GM10266 (cell line): Measurements from ENCODE around the gene WRNIP1.
"Not testable (repeated sequence)": the region's sequence is repeated elsewhere in the genome, so short reads cannot be mapped to it uniquely, and the experiment has no call there.

Experiments
- DNase-seq: peaks from one replicate; pipeline ENCODE4 v3.0.0; 2012; ENCODE audit errors: extremely low spot score
- TF ChIP-seq, protein P1 (sequence below): IDR thresholded peaks from 2 replicates; pipeline ENCODE4 v1.5.1; 2012; ENCODE audit warnings: mild to moderate bottlenecking, low read depth; ENCODE audit not compliant: control insufficient read depth, insufficient read depth; ENCODE audit errors: missing control alignments

WRNIP1 gene

DNA sequence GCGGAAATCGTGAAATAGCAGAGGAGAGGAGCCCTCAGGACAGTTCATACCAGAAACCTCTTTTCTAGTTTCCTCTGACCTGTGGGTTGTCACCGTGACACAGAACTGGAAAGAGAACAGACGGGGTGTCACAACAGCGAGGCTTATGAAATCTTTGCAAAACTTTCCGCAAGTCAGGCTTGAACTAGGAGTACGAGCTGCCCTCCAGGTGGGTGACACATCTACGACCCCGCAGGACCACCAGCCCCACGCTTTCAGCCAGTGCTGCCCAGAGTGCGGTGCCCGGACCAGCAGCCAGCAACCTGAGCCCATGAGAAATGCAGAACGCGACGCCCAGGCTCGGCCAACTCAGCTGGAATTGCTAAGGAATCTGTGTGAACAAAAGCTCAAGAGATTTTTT lies 30.8 kb downstream of the WRNIP1 start:
- DNase-seq: no peak
- TF ChIP-seq, protein P1, sequence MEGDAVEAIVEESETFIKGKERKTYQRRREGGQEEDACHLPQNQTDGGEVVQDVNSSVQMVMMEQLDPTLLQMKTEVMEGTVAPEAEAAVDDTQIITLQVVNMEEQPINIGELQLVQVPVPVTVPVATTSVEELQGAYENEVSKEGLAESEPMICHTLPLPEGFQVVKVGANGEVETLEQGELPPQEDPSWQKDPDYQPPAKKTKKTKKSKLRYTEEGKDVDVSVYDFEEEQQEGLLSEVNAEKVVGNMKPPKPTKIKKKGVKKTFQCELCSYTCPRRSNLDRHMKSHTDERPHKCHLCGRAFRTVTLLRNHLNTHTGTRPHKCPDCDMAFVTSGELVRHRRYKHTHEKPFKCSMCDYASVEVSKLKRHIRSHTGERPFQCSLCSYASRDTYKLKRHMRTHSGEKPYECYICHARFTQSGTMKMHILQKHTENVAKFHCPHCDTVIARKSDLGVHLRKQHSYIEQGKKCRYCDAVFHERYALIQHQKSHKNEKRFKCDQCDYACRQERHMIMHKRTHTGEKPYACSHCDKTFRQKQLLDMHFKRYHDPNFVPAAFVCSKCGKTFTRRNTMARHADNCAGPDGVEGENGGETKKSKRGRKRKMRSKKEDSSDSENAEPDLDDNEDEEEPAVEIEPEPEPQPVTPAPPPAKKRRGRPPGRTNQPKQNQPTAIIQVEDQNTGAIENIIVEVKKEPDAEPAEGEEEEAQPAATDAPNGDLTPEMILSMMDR: no peak

DNA sequence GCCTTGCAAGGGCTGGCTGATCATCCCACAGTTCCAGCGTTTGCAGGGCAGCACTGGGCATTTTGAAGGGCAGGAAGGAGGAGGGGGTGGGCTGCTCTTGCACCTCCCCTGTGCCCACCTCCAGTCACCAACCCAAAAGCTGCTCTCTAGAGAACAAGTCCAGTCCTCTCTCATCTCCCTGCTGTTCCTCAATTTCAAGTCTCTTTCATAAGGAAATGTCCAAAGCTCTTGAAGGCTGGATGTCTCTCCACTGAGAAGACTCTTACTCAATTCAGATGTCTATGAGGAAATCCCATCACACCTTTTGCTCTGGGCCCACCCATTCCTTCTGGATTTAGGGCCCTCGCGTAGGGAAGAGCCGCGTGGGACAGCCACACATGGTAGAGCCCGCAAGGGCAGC lies 31.7 kb downstream of the WRNIP1 start:
- TF ChIP-seq, protein P1: no peak
- no peak for DNase-seq

DNA sequence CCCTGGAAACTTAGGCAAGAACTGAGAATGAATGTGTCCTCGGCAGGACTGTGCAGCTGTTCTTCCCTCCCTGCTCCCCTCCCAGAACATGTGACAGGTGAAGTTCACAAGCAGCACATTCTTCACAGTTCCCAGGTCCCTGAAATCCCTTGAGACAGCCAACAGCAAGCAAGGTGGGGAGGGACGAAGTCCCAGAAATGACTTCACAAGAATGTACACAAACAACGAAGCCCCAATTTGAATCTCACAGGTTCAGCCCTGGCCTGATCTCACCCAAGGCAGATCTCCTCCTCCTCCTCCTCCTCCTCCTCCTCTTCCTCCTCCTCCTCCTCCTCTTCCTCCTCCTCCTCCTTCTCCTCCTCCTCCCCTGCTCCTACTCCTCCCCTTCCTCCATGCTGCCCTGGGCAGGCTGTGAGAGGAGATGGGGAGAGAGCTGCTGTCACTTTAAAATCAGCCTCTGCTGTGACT lies 32.4 kb downstream of the WRNIP1 start:
- DNase-seq: no peak

DNA sequence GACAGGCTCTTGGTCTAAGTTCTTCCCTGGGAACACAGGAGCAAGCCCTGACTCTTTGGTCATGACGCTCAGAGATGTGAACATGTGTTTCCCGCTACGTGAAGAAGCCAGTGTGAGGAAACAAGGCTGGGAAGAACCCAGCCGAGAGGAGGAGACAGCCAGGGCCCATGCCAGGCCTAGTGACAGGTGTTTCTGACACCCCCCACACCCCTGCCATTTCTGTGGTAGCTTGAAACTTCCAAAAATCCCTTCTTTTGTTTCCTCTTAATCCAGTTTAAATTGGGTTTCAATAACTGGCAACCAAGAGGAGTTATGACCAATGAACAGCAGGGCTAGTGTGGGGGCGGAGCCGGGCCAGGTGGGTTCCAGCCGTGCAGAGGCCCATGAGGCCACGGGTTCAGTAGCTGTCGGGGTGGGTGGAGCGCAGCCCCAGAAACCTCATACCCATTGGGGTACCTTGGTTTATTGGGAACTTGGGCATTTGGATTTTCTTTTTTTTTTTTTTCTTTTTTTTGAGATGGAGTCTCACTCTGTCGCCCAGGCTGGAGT lies 33.5 kb downstream of the WRNIP1 start:
- no peak for DNase-seq
- TF ChIP-seq, protein P1: no peak

More for the DNA sequence above, 32.4 kb downstream of the WRNIP1 start:
- TF ChIP-seq, protein P1: no peak

DNA sequence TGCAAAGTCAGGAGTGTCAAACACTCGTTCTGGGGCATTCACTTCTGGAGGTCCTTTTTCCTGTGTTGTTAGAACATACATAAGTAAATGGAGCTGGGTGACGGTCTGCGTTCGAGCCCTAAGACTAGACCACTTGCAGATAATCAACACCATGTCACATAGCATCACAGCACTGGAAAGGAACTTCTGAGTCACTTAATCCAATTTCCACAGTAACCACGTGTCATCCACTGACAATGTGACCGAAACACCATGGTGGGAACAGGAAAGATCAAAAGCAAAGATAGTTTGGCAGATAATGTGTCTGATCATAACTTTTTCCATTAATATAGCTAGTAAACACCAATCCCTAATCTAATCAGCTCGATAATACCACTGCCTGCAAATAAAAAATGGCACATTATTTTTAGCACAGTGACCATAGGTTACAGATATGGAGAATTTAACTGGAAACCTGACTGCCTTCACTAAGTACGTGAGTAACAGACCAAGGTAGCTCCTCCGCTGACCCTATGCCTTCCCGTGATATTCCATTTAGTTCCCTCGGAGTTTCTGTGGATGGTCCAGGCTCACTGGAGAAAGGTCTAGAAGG lies 34.8 kb downstream of the WRNIP1 start:
- TF ChIP-seq, protein P1: no peak
- no peak for DNase-seq

DNA sequence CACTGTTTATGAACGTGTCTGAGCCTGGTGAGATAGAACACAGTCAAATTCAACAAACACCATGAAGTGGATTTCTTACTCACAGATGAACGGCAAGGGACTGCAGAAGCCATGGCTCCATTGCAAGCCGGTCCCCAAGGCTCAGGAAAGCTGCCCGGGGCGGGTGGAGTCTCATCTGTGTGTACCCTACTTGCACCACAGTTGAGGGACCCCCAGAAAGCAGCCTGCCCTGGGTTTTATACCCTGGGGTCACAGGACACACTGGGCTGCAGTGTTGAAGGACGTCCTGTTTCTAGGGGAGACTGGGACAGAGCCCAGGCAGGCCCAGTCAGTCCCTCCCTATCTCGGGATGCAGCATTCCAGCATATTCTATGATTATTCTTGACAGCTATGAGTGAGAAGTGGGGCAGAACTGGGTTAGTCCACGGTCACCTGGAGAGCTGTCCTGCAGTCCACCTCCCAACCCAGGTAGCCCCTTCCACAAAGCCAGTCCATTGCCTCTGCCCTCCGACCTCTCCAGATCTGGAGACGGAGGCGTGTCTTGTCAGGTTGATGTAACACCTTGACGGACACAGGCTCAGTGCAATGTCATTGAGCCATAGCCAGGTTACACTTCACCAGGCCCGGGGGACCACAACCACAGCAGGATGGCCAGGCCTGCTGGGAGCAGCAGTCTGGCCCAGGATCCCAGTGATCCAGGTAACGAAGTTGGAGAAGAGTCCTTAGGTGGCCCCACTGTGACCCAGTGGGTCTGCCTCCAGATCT lies 35.5 kb downstream of the WRNIP1 start:
- TF ChIP-seq, protein P1: no peak
- no peak for DNase-seq

DNA sequence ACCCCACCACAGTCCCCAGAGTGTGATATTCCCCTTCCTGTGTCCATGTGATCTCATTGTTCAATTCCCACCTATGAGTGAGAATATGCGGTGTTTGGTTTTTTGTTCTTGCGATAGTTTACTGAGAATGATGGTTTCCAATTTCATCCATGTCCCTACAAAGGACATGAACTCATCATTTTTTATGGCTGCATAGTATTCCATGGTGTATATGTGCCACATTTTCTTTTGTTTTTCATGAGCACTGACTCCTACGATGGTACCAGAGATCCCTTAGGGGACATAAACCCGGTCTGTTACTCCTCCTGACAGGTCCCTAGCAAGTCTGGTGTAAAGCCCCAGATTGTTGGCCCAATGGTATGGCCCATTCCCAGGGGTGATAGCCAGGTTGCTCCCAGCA lies 36.5 kb downstream of the WRNIP1 start:
- DNase-seq: not testable (repeated sequence)
